Gastrocnemius medialis (tissue), 4 donors: ENCODE results near the gene RBM28.

ENCODE experiments used
- POLR2A ChIP-seq, 2 donors: fragments of 450-650 bp; IDR thresholded peaks; one replicate each; pipeline ENCODE4 v1.6.1; 2017; ENCODE audit warnings: antibody characterized with exemption in 2 of 2, mild to moderate bottlenecking in 2 of 2, moderate library complexity in 2 of 2
- TF ChIP-seq, protein P1 (sequence below), 5 experiments: fragments of 450-650 bp in 3 of 5; fragments of 200-600 bp in 2 of 5; sonication (generic) in 2 of 5; IDR thresholded peaks in 4 of 5; conservative IDR thresholded peaks in 1 of 5; 1 replicate in 4 of 5; 2 replicates in 1 of 5; pipeline ENCODE4 v1.5.1; 2016 to 2019; ENCODE audit warnings: antibody characterized with exemption in 5 of 5, mild to moderate bottlenecking in 3 of 5, moderate library complexity in 3 of 5

DNA sequence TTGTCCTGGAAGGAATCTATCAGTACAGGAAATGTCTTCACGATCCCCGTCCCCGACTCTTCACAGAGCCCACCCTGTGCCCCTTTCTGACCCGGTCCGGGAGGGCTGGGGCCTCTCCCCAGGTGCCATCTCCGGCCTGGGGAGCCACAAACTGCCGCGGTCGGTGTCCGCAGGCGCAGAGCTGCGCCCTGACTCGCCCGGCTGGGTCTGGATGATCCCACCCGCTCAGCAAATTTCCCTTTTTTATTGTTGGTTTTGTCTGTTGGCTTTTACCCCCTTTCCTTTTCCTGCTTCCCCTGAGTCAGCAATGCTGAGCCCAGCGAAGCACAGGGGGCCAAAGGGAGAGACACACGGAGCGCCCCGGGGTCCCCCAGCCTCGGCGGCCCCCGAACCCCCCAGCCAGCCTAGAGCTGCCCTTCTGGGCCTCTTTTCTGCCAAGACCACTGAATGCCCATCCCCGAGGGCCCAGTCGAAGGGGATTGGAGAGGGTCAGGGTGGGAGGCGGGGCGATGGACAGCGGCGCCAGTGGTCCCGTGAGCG, 71.7 kb downstream of the RBM28 start:
- no peak for TF ChIP-seq POLR2A (IDR thresholded peaks at IDR 0.05)
- TF ChIP-seq, protein P1, sequence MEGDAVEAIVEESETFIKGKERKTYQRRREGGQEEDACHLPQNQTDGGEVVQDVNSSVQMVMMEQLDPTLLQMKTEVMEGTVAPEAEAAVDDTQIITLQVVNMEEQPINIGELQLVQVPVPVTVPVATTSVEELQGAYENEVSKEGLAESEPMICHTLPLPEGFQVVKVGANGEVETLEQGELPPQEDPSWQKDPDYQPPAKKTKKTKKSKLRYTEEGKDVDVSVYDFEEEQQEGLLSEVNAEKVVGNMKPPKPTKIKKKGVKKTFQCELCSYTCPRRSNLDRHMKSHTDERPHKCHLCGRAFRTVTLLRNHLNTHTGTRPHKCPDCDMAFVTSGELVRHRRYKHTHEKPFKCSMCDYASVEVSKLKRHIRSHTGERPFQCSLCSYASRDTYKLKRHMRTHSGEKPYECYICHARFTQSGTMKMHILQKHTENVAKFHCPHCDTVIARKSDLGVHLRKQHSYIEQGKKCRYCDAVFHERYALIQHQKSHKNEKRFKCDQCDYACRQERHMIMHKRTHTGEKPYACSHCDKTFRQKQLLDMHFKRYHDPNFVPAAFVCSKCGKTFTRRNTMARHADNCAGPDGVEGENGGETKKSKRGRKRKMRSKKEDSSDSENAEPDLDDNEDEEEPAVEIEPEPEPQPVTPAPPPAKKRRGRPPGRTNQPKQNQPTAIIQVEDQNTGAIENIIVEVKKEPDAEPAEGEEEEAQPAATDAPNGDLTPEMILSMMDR (IDR thresholded peaks at IDR 0.05 in 4 of 5, conservative IDR thresholded peaks at IDR 0.05 in 1 of 5) = no peak
